A172 (cell line): ENCODE results near the gene ARHGAP5. TPM values are rescaled to one million over a fixed set of nuclear protein-coding genes. Genes with fewer than 3 reads are reported as not detected.
"Not testable (repeated sequence)": the region's sequence is repeated elsewhere in the genome, so short reads cannot be mapped to it uniquely, and the experiment has no call there.

Source experiments
- DNase-seq: peaks from one replicate; pipeline ENCODE4 v3.0.0-alpha.2; 2015; ENCODE audit warnings: low spot score
- total RNA-seq: library from RNA; depleted of rRNA; stranded (reverse); fragments of >200 nt; shearing (Covaris generic); gene quantifications from 2 replicates; pipeline ENCODE4 v1.2.3, GENCODE V29; 2014

ARHGAP5 gene
- total RNA-seq, 1 experiment from 2014 or later = 21.5 TPM

DNA sequence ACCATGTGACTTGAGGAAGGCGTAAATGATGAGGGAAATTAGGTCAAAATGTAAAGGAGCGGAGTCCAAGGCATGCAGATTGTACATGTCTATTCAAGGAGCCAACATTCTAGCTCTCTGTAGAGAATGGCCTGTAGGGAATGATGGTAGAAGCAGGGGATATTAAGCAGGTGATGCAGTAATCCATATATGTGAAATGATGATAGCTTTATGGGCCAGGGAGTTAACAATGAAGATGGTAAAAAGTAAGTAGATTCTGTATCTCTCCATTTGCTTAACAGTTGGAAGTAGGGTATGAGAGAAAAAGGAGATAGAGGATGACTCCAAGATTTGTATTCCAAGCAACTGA, 33.4 kb downstream of the ARHGAP5 start:
- no peak for DNase-seq

DNA sequence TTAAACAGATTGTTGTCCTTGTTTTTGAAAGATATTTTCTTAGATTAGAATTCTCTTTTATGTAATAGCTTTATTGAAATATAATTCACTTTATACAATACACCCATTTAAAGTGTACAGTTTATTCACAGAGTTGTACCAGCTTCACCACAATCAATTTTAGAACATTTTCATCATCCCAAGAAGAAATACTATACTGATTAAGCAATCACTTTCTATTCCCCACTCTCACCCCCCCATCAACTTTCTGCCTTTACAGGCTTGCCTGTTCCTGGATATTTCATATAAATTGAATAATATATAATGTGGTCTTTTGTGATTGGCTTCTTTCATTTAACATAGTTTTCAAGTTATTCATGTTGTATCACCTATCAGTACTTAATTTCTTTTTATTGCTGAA, 44.4 kb downstream of the ARHGAP5 start:
- DNase-seq = no peak

DNA sequence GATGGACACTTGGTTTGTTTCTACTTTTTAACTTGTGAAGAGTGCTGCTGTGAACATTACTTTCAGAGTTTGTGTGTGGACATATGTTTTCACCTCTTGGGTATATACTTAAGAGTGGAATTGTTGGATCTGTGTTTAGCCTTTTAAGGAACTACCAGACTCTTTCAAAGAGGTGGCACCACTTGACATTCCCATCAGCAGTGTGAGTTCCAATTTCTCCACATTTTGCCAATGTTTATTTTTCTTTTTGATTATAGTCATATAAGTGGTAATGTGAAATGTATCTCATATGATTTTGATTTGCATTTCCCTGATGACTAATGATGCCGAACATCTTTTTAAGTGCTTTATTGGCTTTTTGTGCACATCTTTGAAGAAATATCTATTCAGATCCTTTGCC, 44.8 kb downstream of the ARHGAP5 start:
- DNase-seq = no peak

DNA sequence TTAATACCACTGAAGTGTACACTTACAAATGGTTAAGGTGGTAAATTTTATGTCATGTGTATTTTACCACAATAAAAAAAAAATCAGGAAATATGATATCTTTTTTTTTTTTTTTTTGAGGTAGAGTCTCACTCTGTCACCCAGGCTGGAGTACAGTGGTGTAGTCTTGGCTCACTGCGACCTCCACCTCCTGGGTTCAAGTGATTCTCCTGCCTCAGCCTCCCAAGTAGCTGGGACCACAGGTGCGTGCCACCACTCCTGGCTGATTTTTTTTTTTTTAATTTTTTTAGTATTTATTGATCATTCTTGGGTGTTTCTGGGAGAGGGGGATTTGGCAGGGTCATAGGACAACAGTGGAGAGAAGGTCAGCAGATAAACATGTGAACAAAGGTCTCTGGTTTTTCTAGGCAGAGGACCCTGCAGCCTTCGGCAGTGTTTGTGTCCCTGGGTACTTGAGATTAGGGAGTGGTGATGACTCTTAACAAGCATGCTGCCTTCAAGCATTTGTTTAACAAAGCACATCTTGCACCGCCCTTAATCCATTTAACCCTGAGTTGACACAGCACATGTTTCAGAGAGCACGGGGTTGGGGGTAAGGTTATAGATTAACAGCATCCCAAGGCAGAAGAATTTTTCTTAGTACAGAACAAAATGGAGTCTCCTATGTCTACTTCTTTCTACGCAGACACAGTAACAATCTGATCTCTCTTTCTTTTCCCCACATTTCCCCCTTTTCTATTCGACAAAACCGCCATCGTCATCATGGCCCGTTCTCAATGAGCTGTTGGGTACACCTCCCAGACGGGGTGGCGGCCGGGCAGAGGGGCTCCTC, 50.0 kb downstream of the ARHGAP5 start:
- DNase-seq = not testable (repeated sequence)

GRCh38 chr14:32127731-32128654, 50.9 kb downstream of the ARHGAP5 start:
- peak; percentile 16 for DNase-seq

DNA sequence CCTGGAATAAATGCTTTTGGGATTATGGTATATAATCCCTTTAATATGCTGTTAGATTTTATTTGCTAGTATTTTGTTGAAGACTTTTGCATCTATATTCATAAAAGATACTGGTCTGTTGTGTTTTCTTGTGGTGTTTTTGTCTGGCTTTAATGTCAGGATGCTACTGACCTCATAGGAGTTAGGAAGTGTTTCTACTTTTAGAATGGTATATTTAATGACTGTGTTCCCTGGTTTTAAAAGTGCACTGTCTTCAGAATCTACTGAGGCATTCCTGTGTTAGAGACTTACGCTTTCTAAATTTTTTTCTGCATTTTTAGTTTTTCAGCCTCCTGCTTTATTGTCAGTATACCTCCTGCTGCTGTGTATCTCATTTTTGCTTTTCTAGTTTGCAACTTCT, 51.6 kb downstream of the ARHGAP5 start:
- DNase-seq = no peak

- DNase-seq = peak; percentile 40
These were observed 52.0 kb downstream of the ARHGAP5 start for GRCh38 chr14:32129124-32129523.

DNA sequence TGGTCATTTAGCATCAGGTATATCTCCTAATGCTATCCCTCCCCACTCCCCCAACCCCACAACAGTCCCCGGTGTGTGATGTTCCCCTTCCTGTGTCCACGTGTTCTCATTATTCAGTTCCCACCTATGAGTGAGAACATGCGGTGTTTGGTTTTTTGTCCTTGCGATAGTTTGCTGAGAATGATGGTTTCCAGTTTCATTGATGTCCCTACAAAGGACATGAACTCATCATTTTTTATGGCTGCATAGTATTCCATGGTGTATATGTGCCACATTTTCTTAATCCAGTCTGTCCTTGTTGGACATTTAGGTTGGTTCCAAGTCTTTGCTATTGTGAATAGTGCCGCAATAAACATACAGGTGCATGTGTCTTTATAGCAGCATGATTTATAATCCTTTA, 54.6 kb downstream of the ARHGAP5 start:
- not testable (repeated sequence) for DNase-seq

GRCh38 chr14:32134448-32135097, 57.5 kb downstream of the ARHGAP5 start:
- DNase-seq = peak; percentile 78

DNA sequence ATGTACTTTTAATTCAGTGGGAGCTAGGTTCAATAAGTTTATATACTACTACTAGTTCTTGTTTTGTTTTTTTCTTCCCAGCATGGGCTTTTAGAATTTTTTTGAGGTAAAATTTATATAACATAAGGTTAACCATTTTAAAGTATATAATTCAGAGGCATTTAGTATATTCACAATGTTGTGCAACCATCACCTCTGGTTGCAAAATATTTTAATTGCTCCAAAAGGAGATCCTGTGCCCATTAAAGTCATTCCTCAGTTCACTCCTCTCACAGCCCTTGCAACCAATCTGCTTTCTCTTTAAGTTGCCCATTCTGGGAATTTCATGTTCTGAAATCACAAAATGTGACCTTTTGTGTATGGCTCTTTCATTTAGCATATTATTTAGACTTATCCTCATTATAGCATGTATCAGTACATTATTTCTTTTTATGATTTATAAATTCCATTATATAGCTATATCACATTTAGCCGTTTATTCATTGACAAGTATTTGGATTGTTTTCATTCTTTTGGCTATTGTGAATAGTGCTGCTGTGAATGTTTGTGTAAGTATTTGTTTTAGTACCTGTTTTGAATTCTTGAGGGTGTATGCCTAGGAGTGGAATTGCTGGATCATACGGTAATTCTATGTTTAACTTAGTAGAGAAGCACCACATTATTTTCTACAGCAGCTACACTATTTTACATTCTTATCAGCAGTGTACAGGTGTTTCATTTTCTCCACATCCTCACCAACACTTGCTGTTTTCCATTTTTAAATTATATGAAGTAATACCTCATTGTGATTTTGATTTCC, 59.1 kb downstream of the ARHGAP5 start:
- DNase-seq = no peak

DNA sequence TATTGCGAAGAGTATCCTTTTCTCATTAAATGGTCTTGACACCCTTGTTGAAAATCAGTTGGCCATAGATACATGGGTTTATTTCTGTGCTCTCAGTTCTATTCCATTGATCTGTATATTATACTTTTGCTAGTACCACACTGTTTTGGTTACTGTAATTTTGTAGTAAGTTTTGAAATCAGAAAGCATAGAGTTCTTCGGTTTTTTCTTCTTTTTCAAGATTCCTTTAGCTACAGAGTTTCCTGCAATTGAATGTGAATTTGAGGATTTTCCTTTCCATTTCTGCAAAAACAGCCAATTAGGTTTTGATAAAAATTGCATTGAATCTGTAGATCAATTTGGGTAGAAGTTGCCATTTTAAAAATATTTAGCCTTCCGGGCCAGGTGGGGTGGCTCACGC, 60.2 kb downstream of the ARHGAP5 start:
- DNase-seq = no peak

DNA sequence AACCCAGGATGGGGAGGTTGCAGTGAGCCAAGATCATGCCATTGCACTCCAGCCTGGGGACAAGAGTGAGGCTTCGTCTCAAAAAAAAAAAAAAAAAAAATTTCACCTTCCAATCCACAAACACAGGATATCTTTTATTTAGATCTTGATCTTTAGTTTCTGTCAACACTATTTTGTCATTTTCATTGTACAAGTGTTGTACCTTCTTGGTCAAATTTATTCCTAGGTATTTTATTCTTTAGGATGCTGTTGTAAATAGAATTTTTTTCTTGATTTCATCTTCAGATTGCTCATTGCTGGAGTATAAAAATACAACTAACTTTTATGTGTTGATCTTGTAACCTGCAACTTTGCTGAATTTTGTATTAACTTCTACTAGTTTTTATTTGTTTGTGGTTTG, 60.8 kb downstream of the ARHGAP5 start:
- no peak for DNase-seq

GRCh38 chr14:32142341-32142740, 65.2 kb downstream of the ARHGAP5 start:
- no peak for DNase-seq

GRCh38 chr14:32142754-32143437, 65.8 kb downstream of the ARHGAP5 start:
- DNase-seq = no peak

DNA sequence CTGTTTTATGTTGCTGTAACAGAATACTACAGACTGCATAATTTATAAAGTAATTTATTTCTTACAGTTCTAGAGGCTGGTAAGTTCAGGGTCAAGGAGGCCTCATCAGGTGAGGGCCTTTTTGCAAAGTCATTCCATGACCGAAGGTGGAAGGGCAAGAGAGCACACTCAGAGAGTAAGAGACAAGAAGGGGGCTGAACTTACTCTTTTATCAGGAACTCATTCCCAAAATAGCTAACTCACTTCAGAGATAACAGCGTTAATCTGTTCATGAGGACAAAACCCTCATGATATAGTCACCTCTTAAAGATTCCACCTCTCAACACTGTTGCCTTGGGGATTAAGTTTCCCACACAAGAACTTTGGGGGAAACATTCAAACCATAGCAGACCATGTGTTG, 73.3 kb downstream of the ARHGAP5 start:
- DNase-seq = no peak

- DNase-seq = no peak
These were observed 88.9 kb downstream of the ARHGAP5 start for GRCh38 chr14:32166029-32166428.

DNA sequence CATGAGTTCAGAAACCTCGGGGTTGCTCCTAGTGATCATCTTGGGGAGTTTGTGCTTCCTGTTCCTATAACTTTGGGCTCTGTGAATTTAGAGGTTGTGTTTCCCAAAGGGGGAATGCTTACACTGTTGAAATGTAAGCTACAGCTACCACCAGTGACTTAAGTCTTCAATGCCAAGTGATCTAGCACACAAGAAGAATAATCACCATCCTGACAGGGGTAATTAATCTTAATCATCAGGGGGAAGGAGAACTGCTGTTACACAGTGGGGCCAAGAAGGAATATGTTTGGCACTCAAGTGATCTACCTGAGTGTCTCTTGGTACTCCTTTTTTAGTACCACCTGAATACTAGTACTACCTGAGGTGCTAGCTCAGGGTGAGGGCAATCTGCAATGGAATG, 89.8 kb downstream of the ARHGAP5 start:
- no peak for DNase-seq

DNA sequence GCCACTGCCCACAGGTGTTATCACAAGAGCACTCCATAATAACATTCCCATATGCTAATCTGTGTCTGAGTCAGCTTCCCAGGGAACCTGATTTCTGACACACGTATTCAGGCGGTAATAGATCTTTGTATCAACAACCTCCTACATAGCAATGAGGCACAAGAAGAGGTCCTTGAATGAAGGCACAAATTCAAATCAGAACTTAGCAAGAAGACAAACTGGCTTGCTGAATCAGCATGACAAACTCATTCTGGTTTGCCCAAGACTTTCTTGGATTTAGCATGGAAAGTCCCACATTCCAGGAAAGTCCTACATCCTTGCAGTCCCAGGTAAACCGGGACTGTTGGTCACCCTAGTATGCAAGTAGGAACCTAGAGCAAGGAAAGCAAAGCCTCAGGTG, 90.8 kb downstream of the ARHGAP5 start:
- DNase-seq = no peak

DNA sequence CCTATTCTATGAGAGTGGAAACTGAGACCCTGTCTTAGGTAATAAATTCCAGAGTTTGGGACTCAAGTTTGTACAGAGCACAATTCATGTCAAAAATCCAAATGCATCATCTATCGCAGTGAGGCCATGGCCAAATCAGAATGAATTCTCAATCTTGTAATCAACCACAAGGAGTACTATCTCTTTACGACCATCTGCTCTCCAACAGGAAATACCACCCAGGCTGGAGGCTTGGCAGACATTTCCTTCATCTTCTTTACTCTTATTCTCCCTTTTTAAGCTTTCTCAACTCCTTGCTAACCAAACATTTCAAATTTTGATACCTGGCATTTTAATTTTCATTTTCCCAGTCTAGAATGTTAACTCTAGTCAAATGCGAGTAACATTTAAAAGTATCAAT, 92.1 kb downstream of the ARHGAP5 start:
- DNase-seq = no peak

DNA sequence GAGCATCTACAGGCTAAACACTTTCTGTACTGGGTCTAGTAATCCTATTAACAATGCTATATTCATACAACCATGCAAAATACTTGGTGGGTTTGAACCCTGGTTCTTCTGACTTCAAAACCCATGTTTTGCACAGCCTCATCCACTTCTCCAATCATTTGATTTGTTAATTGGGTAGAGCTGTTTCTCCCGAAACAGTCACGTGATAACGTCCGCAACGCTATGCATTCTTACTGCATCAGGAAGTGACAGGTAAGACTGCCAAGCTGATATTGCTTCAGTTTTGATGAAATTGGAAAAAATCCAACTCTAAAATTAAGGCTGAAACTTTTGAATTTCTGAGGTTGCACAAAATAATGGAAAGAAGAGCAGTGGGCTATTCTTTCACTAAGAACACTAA, 94.4 kb downstream of the ARHGAP5 start:
- DNase-seq = no peak
